Activated B cell treated with CpG ODN at 0.5 μM for 24 hours (primary cell): ENCODE data around the gene ZRANB3. TPM values are rescaled to one million over a fixed set of nuclear protein-coding genes. Genes with fewer than 3 reads are reported as not detected.

Source experiments
- ATAC-seq: fragments of 200-7000 bp; cut with Tn5 transposase; one replicate; pipeline ENCODE4 v1.10.0; 2021; ENCODE audit warnings: low read depth, mild to moderate bottlenecking, moderate library complexity
- CTCF ChIA-PET: fragments of 350-600 bp; sonication (Branson Sonifier 250); formaldehyde crosslinking; loops from one replicate; lab custom pipeline; 2021; ENCODE audit warnings: antibody characterized with exemption; lab: Charles Lee
- POLR2A ChIA-PET: fragments of 350-600 bp; sonication (Branson Sonifier 250); formaldehyde crosslinking; loops from one replicate; lab custom pipeline; 2021; ENCODE audit warnings: antibody characterized with exemption; lab: Charles Lee
- DNase-seq: peaks from one replicate; pipeline ENCODE4 v3.0.0; 2022
- H3K27ac Mint-ChIP-seq: one replicate; pipeline ENCODE4 v1.8.0; 2020; ENCODE audit warnings: mixed read lengths
- H3K27me3 Mint-ChIP-seq: one replicate; pipeline ENCODE4 v1.8.0; 2021; ENCODE audit warnings: mixed read lengths
- H3K36me3 Mint-ChIP-seq: one replicate; pipeline ENCODE4 v1.8.0; 2021; ENCODE audit warnings: low read depth, mixed read lengths
- H3K4me1 Mint-ChIP-seq: one replicate; pipeline ENCODE4 v1.8.0; 2021; ENCODE audit warnings: mixed read lengths
- H3K4me3 Mint-ChIP-seq: one replicate; pipeline ENCODE4 v1.8.0; 2020; ENCODE audit warnings: mild to moderate bottlenecking, mixed read lengths
- H3K9me3 Mint-ChIP-seq: one replicate; pipeline ENCODE4 v1.8.0; 2020; ENCODE audit warnings: mixed read lengths
- CTCF ChIP-seq: fragments of 200-600 bp; IDR thresholded peaks from one replicate; pipeline ENCODE4 v1.8.0; 2022; ENCODE audit warnings: antibody characterized with exemption, mild to moderate bottlenecking
- intact Hi-C: fragments of 100-400 bp; cut with micrococcal nuclease; formaldehyde crosslinking; loops from one replicate; pipeline ENCODE4 v1.15.1; 2024
- total RNA-seq: library from RNA; stranded (reverse); gene quantifications from 2 replicates; pipeline ENCODE4 v1.2.3, GENCODE V29; 2022

ZRANB3 gene
- 12.8 and 14.4 TPM in 2 replicates for total RNA-seq

- POLR2A ChIA-PET, result interaction anchor here (0.6 to 1.9 kb wide), 7 partner anchors 212 to 612 kb away, joined by 3 to 16 read pairs (median 3); partner anchors contain the start of genes CCNT2 and MCM6
- H3K4me1 Mint-ChIP-seq, result peaks cover 18% of the 10 kb centered on the region
- ATAC-seq (peak; percentile 73), DNase-seq (peak; percentile 76)
- H3K27ac Mint-ChIP-seq, result peak within 1 kb of the TSS; percentile 68
- TF ChIP-seq CTCF, result no peak
- no peaks in the 10 kb centered on the region for H3K9me3 Mint-ChIP-seq
- intact Hi-C loops, result loop anchor here (1.0 to 10.0 kb wide), 10 partner anchors 211 to 908 kb away; partner anchors contain the start of genes CCNT2, DARS1, MCM6 and RAB3GAP1
- peaks cover 1% of the 10 kb centered on the region for H3K36me3 Mint-ChIP-seq
- H3K27me3 Mint-ChIP-seq, result no peaks in the 10 kb centered on the region
- CTCF ChIA-PET, result no interaction called here
- H3K4me3 Mint-ChIP-seq, result no peak within 1 kb of the TSS
Observed at GRCh38 chr2:135530313-135531230, at the start of gene ZRANB3. TSS of gene ZRANB3 (minus strand) at chr2:135531218.

DNA sequence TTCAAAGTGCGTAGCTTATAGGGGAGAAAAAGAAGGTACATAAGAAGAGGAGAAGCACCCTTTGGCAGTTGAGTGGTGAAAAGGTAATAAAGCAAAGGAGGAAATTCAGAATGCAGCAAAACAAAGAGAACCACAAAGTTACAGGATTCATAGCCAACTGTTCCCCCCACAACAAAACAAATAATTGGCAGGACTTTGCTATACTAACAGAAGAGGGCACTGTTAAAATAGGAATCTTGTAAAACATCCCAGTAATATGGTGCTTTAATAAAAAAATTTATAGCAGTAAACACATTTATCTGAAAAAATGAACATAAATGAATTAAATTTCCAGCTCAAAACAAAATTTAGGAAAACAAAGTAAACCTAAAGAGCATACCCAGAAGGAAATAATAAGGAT lies 42.6 kb upstream of the ZRANB3 start:
- no peak overlapping the region for H3K4me3 Mint-ChIP-seq
- intact Hi-C loops, result no loop called here
- no peaks in the 10 kb centered on the region for H3K9me3 Mint-ChIP-seq
- peaks cover 13% of the 10 kb centered on the region for H3K36me3 Mint-ChIP-seq
- ChIA-PET POLR2A (no interaction called here), CTCF (no interaction called here)
- no peak for ATAC-seq
- no peaks in the 10 kb centered on the region for H3K27me3 Mint-ChIP-seq
- TF ChIP-seq CTCF, result no peak
- H3K27ac Mint-ChIP-seq, result no peak overlapping the region
- DNase-seq, result no peak
- H3K4me1 Mint-ChIP-seq, result peaks cover 2% of the 10 kb centered on the region

GRCh38 chr2:135570884-135571283 lies 39.9 kb upstream of the ZRANB3 start:
- TF ChIP-seq CTCF, result no peak
- H3K4me1 Mint-ChIP-seq, result no peaks in the 10 kb centered on the region
- H3K4me3 Mint-ChIP-seq, result no peak overlapping the region
- H3K9me3 Mint-ChIP-seq, result no peaks in the 10 kb centered on the region
- POLR2A ChIA-PET, result interaction anchor here (0.6 kb wide), 1 partner anchor 41 kb away, joined by 5 read pairs; no protein-coding TSS in a partner anchor
- H3K27me3 Mint-ChIP-seq, result no peaks in the 10 kb centered on the region
- H3K27ac Mint-ChIP-seq, result no peak overlapping the region
- peaks cover 17% of the 10 kb centered on the region for H3K36me3 Mint-ChIP-seq
- DNase-seq (no peak), ATAC-seq (no peak)
- intact Hi-C loops, result no loop called here
- CTCF ChIA-PET, result no interaction called here

DNA sequence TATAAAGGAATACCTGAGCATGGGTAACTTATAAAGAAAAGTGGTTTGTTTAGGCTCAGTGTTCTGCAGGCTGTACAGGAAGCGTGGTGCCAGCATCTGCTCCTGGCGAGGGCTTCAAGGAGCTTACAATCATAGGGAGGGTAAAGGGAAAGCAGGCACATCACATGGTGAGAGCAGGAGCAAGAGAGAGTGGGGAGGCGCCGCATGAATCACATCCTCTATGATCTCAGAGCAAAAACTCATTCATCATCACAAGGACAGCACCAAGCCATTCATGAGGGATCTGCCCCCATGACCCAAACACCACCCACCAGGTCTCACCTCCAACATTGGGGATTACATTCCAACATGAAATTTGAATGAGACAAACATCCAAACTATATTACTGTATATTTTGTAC lies 32.8 kb upstream of the ZRANB3 start:
- ChIA-PET POLR2A (no interaction called here), CTCF (no interaction called here)
- Mint-ChIP-seq H3K36me3 (peaks cover 20% of the 10 kb centered on the region), H3K4me1 (no peaks in the 10 kb centered on the region), H3K27ac (no peak overlapping the region), H3K4me3 (no peak overlapping the region), H3K9me3 (no peaks in the 10 kb centered on the region), H3K27me3 (no peaks in the 10 kb centered on the region)
- TF ChIP-seq CTCF, result no peak
- intact Hi-C loops, result no loop called here
- ATAC-seq (no peak), DNase-seq (no peak)

DNA sequence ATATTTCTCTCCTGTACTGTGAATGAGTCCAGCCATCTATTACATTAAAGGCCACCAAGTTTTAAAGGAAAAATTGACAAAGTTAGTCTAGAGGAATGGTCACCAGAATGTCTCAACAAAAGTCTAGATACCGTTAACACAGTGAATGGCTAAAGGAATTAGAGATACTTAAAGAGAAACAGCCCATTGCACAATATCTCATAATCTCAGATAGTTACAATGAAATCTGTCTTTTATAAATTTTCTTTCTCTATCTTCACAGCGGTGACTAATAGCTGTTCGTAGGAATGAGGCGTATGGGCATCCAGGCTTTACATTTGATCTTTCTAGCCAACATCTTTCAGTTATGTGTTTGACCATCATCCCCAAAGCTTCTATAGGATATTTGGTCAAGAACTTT lies 30.9 kb upstream of the ZRANB3 start:
- Mint-ChIP-seq H3K36me3 (peaks cover 20% of the 10 kb centered on the region), H3K4me3 (no peak overlapping the region), H3K4me1 (peaks cover 1% of the 10 kb centered on the region), H3K27ac (no peak overlapping the region), H3K27me3 (no peaks in the 10 kb centered on the region), H3K9me3 (no peaks in the 10 kb centered on the region)
- intact Hi-C loops, result no loop called here
- no peak for TF ChIP-seq CTCF
- CTCF ChIA-PET, result no interaction called here
- ATAC-seq, result no peak
- no peak for DNase-seq
- POLR2A ChIA-PET, result no interaction called here
